ENCODE results near the gene SEC11C.
"Not testable (repeated sequence)": the region's sequence is repeated elsewhere in the genome, so short reads cannot be mapped to it uniquely, and the experiment has no call there.

SEC11C gene

GRCh38 chr18:59139615-59140301, at the start of gene SEC11C:
Gene SEC11C (plus strand): TSS chr18:59139884. CDS start chr18:59139949, 65 bp downstream.
- in situ Hi-C loops (cut with HindIII; ENCODE audit: low sequenced_read_pairs): no loop called here

- in situ Hi-C loops (cut with HindIII; ENCODE audit: low sequenced_read_pairs): no loop called here
Measured at GRCh38 chr18:59090966-59091603, 48.6 kb upstream of the SEC11C start.

- in situ Hi-C loops (cut with HindIII; ENCODE audit: low sequenced_read_pairs): no loop called here
Measured at GRCh38 chr18:59093668-59094067, 46.0 kb upstream of the SEC11C start.

GRCh38 chr18:59094569-59094968, 45.1 kb upstream of the SEC11C start:
- in situ Hi-C loops (cut with HindIII; ENCODE audit: low sequenced_read_pairs): no loop called here

GRCh38 chr18:59096098-59096789, 43.4 kb upstream of the SEC11C start:
- in situ Hi-C loops (cut with HindIII; ENCODE audit: low sequenced_read_pairs): no loop called here

GRCh38 chr18:59101830-59102414, 37.8 kb upstream of the SEC11C start:
- in situ Hi-C loops (cut with HindIII; ENCODE audit: low sequenced_read_pairs): no loop called here

- in situ Hi-C loops (cut with HindIII; ENCODE audit: low sequenced_read_pairs): no loop called here
Measured at GRCh38 chr18:59109375-59109774, 30.3 kb upstream of the SEC11C start.

- in situ Hi-C loops (cut with HindIII; ENCODE audit: low sequenced_read_pairs): no loop called here
Measured at GRCh38 chr18:59114160-59114559, 25.5 kb upstream of the SEC11C start.

GRCh38 chr18:59123588-59124369, 15.9 kb upstream of the SEC11C start:
- in situ Hi-C loops (cut with HindIII; ENCODE audit: low sequenced_read_pairs): no loop called here

GRCh38 chr18:59124370-59124704, 15.3 kb upstream of the SEC11C start:
- in situ Hi-C loops (cut with HindIII; ENCODE audit: low sequenced_read_pairs): no loop called here

- in situ Hi-C loops (cut with HindIII; ENCODE audit: low sequenced_read_pairs): no loop called here
Measured at GRCh38 chr18:59127047-59127446, 12.6 kb upstream of the SEC11C start.

GRCh38 chr18:59129951-59130703, 9.6 kb upstream of the SEC11C start:
- in situ Hi-C loops (cut with HindIII; ENCODE audit: low sequenced_read_pairs): no loop called here

GRCh38 chr18:59132810-59133465, 6.7 kb upstream of the SEC11C start:
- in situ Hi-C loops (cut with HindIII; ENCODE audit: low sequenced_read_pairs): no loop called here

- in situ Hi-C loops (cut with HindIII; ENCODE audit: low sequenced_read_pairs): no loop called here
Measured at GRCh38 chr18:59139291-59139614, 431 bp upstream of the SEC11C start.

GRCh38 chr18:59140302-59140885, 710 bp downstream of the SEC11C start:
- in situ Hi-C loops (cut with HindIII; ENCODE audit: low sequenced_read_pairs): no loop called here

- in situ Hi-C loops (cut with HindIII; ENCODE audit: low sequenced_read_pairs): no loop called here
Measured at GRCh38 chr18:59141294-59142068, 1.8 kb downstream of the SEC11C start.

GRCh38 chr18:59142274-59142673, 2.6 kb downstream of the SEC11C start:
- in situ Hi-C loops (cut with HindIII; ENCODE audit: low sequenced_read_pairs): no loop called here

GRCh38 chr18:59142800-59143416, 3.2 kb downstream of the SEC11C start:
- in situ Hi-C loops (cut with HindIII; ENCODE audit: low sequenced_read_pairs): not testable (repeated sequence)

All from endothelial cell of hepatic sinusoid (primary cell).